Thoracic aorta (tissue), 2 donors: Measurements from ENCODE around the gene TIMMDC1. TPM values are rescaled to one million over a fixed set of nuclear protein-coding genes. Genes with fewer than 3 reads are reported as not detected.

Experiments
- ATAC-seq: fragments of 150-250 bp; one replicate; pipeline ENCODE4 v1.8.0; 2017; ENCODE audit warnings: low read depth; ENCODE audit not compliant: insufficient number of reproducible peaks, low FRiP score
- DNase-seq: peaks from one replicate; pipeline ENCODE4 v3.0.0-alpha.2; 2020; ENCODE audit warnings: low spot score
- H3K27ac ChIP-seq, 2 donors: fragments of 200-600 bp; sonication (generic); 1 replicate in 1 of 2; 2 replicates in 1 of 2; pipeline ENCODE4 v1.5.1; 2016; ENCODE audit warnings: mild to moderate bottlenecking in 2 of 2, moderate library complexity in 2 of 2
- H3K27me3 ChIP-seq: fragments of 200-600 bp; sonication (generic); replicated peaks from 2 replicates; pipeline ENCODE4 v1.6.0; 2016; ENCODE audit warnings: mild to moderate bottlenecking; ENCODE audit not compliant: insufficient read depth
- H3K36me3 ChIP-seq: fragments of 200-600 bp; sonication (generic); one replicate; pipeline ENCODE4 v1.5.1; 2016
- H3K4me1 ChIP-seq, 2 donors: fragments of 200-600 bp; sonication (generic); 1 replicate in 1 of 2; 2 replicates in 1 of 2; pipeline versions ENCODE4 v1.5.1 to v1.6.0; 2016; ENCODE audit warnings: low read depth in 2 of 2, mild to moderate bottlenecking in 1 of 2; ENCODE audit not compliant: control insufficient read depth in 1 of 2
- H3K4me3 ChIP-seq: fragments of 200-600 bp; sonication (generic); 2 replicates; pipeline ENCODE4 v1.5.1; 2016; ENCODE audit warnings: mild to moderate bottlenecking
- H3K9me3 ChIP-seq: fragments of 200-600 bp; sonication (generic); 2 replicates; pipeline ENCODE4 v1.5.1; 2016
- CTCF ChIP-seq: fragments of 200-600 bp; sonication (generic); IDR thresholded peaks from one replicate; pipeline ENCODE4 v1.5.1; 2019; ENCODE audit warnings: antibody characterized with exemption
- total RNA-seq, 2 donors: library from RNA; depleted of rRNA; stranded (reverse); fragments of >200 nt; gene quantifications; one replicate each; pipeline versions ENCODE4 v1.1.0 to v1.2.3, GENCODE V29; 2016

TIMMDC1 gene
- total RNA-seq, 2 donors from 2014 or later: 28.8 to 49.1 TPM

GRCh38 chr3:119483101-119483500, 15.2 kb upstream of the TIMMDC1 start:
- Histone ChIP-seq H3K4me1 (no peaks in the 10 kb centered on the region), H3K9me3 (no peaks in the 10 kb centered on the region), H3K27me3 (no peaks in the 10 kb centered on the region), H3K4me3 (no peak overlapping the region), H3K27ac (no peak overlapping the region), H3K36me3 (peaks cover 11% of the 10 kb centered on the region)
- no peak for TF ChIP-seq CTCF
- ATAC-seq (no peak), DNase-seq (no peak)

GRCh38 chr3:119485563-119485962, 12.8 kb upstream of the TIMMDC1 start:
- Histone ChIP-seq H3K4me1 (no peaks in the 10 kb centered on the region), H3K36me3 (peaks cover 14% of the 10 kb centered on the region), H3K9me3 (no peaks in the 10 kb centered on the region), H3K27me3 (no peaks in the 10 kb centered on the region), H3K27ac (no peak overlapping the region), H3K4me3 (no peak overlapping the region)
- ATAC-seq (no peak), DNase-seq (no peak)
- TF ChIP-seq CTCF: no peak

GRCh38 chr3:119490153-119490552, 8.2 kb upstream of the TIMMDC1 start:
- Histone ChIP-seq H3K36me3 (peaks cover 14% of the 10 kb centered on the region), H3K4me3 (no peak overlapping the region), H3K27me3 (no peaks in the 10 kb centered on the region), H3K4me1 (no peaks in the 10 kb centered on the region), H3K27ac (no peak overlapping the region), H3K9me3 (no peaks in the 10 kb centered on the region)
- ATAC-seq (no peak), DNase-seq (no peak)
- TF ChIP-seq CTCF: no peak

GRCh38 chr3:119492128-119492527, 6.2 kb upstream of the TIMMDC1 start:
- Histone ChIP-seq H3K27ac (no peak overlapping the region), H3K27me3 (no peaks in the 10 kb centered on the region), H3K4me1 (peaks cover 0 to 2% of the 10 kb centered on the region in 2 donors), H3K4me3 (no peak overlapping the region), H3K9me3 (no peaks in the 10 kb centered on the region), H3K36me3 (peaks cover 6% of the 10 kb centered on the region)
- DNase-seq: no peak
- TF ChIP-seq CTCF: no peak
- no peak for ATAC-seq

- H3K4me1 ChIP-seq: peaks cover 0 to 8% of the 10 kb centered on the region in 2 donors
- ATAC-seq (no peak), DNase-seq (no peak)
- peaks cover 6% of the 10 kb centered on the region for H3K36me3 ChIP-seq
- TF ChIP-seq CTCF: no peak
- no peak overlapping the region for H3K27ac ChIP-seq
- H3K4me3 ChIP-seq: no peak overlapping the region
- H3K9me3 ChIP-seq: no peaks in the 10 kb centered on the region
- H3K27me3 ChIP-seq: no peaks in the 10 kb centered on the region
Measured at GRCh38 chr3:119492810-119493209, 5.5 kb upstream of the TIMMDC1 start.
